Stimulated activated CD8-positive, alpha-beta memory T cell treated with anti-CD3 and anti-CD28 coated beads, Interleukin-15, amount 100 ng/mL, for 1 hour (primary cell): ENCODE data around the gene BZW1.
"Not testable (repeated sequence)": the region's sequence is repeated elsewhere in the genome, so short reads cannot be mapped to it uniquely, and the experiment has no call there.

Source experiments
- DNase-seq: peaks from one replicate; pipeline ENCODE4 v3.0.0-alpha.2; 2020; ENCODE audit warnings: low read depth

Gene BZW1

DNA sequence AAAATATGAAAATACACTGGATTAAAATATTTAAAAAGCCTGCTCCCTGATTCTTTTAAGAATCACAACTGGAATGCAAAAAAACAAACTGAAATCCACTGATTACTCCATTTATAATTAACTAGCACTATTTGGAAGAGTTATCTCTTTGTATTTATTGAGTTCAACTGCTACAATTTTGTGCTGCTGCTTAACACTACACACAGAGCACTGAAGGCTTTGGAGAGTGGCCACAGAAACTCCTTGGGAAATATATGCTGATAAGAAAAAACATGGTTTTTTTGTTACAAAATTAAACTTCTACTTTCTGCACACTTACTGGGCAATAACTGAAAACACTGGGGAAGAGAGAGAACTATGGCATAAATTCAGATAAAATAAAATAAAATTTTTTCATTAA is 19.8 kb upstream of the BZW1 start:
- DNase-seq, result no peak

- DNase-seq, result no peak
Measured at GRCh38 chr2:200794143-200794542, 17.6 kb upstream of the BZW1 start.

DNA sequence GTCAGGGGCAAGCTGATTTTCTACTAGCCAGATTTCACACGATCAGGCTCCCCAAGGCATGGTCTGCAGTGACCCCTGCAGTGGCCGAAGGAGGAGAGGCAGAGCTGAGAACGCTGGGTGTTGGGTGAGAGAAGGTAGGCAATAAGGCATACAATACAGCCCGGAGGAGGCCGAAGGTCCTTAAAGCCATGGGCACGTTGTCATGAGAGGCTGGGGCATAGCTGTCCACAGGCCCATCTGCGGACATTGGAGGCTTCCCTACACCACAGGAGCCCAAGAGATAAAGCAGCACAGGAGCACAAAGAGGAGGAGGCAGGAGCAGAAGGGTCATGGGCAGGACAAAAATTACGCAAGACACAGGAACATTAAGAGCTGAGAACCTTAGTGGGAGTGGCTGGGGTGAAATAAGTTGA is 16.7 kb upstream of the BZW1 start:
- DNase-seq, result no peak

- no peak for DNase-seq
Measured at GRCh38 chr2:200796561-200796960, 15.1 kb upstream of the BZW1 start.

DNA sequence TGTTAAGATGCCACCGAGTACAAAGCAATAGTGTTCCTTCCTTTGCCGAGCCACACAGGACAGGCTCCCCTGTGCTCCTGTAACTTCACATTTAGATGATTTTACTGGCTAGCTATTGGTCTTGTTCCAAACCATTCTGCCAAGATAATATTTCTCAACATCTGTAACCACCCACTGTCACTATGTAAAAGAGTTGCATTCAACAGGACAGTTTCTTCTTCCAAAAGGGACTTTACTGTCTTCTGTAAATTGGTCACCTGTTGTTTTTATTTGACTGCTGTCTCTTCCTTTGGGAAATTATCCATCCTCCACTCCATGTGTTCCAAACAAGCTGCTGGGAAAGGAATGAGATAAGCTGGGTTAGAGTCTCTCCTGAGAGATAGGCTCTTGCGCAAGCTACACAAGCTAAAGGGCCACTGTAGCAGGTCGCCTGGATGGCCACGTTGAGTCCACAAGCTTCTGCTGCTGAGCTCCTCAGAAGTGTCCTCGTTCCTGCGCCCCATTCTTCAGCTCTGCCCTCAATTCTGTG is 14.4 kb upstream of the BZW1 start:
- no peak for DNase-seq

- DNase-seq, result no peak
Measured at GRCh38 chr2:200798514-200798913, 13.2 kb upstream of the BZW1 start.

DNA sequence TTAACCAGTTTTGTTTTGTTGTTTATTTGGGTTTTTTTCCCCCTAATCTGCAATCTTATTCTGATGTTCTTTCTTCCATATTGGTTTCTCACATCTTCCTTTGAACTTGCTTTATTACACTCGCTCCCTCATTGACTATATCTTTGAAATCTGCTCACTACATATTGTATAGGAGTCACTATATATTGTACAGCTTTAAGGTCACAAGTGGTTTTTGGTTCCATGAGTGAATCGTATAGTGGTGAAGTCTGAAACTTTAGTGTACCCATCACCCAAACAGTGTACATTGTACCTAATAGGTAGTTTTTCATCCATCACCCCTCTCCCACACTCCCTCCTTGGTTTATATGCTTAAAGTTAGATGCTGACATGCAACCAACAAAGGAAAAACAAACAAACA is 11.3 kb upstream of the BZW1 start:
- DNase-seq, result no peak

DNA sequence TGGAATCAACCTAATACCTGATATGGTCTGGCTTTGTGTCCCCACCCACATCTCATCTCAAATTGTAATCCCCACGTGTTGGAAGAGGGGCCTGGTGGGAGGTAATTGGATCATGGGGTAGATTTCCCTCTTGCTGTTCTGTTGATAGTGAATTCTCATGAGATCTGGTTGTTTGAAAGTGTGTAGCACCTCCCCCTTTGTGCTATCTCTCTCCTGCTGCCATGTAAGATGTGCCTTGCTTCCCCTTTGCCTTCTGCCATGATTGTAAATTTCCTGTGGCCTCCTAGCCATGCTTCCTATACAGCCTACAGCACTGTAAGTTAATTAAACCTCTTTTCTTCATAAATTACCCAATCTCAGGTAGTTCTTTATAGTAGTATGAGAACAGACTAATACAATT is 10.3 kb upstream of the BZW1 start:
- DNase-seq, result not testable (repeated sequence)

- no peak for DNase-seq
Measured at GRCh38 chr2:200809506-200810251, 2.0 kb upstream of the BZW1 start.

- DNase-seq, result no peak
Measured at GRCh38 chr2:200810252-200810997, 1.3 kb upstream of the BZW1 start.

GRCh38 chr2:200810998-200811332 is 745 bp upstream of the BZW1 start:
- DNase-seq, result no peak

- peak; percentile 23 for DNase-seq
Measured at GRCh38 chr2:200812122-200813022, 662 bp downstream of the BZW1 start.

- DNase-seq, result no peak
Measured at GRCh38 chr2:200814276-200814815, 2.6 kb downstream of the BZW1 start.

- no peak for DNase-seq
Measured at GRCh38 chr2:200814917-200815316, 3.2 kb downstream of the BZW1 start.

GRCh38 chr2:200818732-200819131 is 7.0 kb downstream of the BZW1 start:
- not testable (repeated sequence) for DNase-seq

- no peak for DNase-seq
Measured at GRCh38 chr2:200820573-200821234, 9.0 kb downstream of the BZW1 start.

- no peak for DNase-seq
Measured at GRCh38 chr2:200821686-200822245, 10.1 kb downstream of the BZW1 start.

DNA sequence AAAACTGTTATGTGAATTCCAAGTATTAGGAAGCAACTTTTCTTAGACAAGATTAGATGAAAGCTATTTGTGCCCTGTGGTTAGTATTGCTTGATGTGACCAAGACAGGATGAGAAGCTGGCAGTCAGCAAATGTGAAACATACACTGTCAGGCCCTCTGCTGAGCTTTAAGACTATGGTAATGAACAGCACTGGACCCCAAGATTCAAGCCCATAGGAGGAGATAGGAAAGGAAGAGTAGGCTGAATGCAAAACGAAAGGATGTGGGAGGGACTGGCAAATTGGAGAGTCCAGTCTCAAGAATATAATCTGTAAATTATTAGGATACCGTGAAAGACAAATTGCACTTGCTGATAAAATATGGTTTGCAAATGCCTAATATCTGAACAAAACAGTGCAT is 16.4 kb downstream of the BZW1 start:
- DNase-seq, result no peak

DNA sequence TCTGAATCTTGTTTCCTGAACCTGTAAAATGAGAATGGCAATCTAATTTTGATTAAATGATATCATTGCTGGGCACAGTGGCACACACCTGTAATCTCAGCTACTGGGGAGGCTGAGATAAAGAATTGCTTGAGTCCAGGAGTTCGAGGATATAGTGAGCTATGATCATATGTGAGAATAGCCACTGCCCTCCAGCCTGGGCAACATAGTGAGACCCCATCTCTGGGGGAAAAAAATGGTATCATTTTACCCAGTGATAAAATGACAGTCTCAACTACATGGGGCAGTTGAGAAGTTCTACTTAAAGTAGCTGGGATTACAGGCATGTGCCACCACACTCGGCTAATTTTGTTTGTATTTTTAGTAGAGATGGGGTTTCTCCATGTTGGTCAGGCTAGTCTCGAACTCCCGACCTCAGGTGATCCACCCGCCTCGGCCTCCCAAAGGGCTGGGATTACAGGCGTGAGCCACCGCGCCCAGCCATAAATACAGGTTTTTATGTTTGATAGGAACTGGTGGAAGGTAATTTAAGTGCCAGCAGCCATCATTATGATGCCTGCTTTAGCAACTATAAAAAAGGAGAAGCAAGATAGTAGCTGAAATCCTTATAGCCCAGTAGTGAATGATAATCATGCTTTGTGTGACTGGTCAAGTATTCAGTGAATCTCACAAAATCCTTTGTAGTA is 17.0 kb downstream of the BZW1 start:
- DNase-seq, result no peak

DNA sequence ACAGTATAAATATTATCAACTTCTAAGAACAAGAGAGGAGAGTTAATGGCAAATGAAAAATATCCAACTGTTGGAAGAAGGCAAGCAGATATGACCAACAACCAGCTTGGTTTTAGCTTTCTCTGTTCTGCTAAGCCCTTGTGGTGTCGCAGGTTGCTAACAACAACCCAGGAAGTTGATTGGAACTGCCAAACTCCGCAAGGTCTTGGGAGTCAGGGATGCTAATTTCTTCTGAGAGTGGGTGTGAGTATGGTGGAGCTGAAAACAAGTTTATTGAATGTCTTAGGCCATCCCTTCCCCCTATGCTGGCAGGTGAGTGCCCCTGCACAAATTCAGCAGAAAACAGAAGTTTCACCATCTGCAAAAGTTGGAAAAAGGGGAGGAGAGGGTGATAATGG is 17.5 kb downstream of the BZW1 start:
- DNase-seq, result no peak

- no peak for DNase-seq
Measured at GRCh38 chr2:200834701-200835100, 23.0 kb downstream of the BZW1 start.
